HG03432 (cell line): ENCODE measurements around the gene PRR14.
"Not testable (repeated sequence)": the region's sequence is repeated elsewhere in the genome, so short reads cannot be mapped to it uniquely, and the experiment has no call there.

Source experiments
- ATAC-seq: cut with Tn5 transposase; IDR thresholded peaks from one replicate; pipeline ENCODE4 v1.9.1; 2021; ENCODE audit warnings: mild to moderate bottlenecking, moderate library complexity; ENCODE audit not compliant: unreplicated experiment

PRR14 gene

DNA sequence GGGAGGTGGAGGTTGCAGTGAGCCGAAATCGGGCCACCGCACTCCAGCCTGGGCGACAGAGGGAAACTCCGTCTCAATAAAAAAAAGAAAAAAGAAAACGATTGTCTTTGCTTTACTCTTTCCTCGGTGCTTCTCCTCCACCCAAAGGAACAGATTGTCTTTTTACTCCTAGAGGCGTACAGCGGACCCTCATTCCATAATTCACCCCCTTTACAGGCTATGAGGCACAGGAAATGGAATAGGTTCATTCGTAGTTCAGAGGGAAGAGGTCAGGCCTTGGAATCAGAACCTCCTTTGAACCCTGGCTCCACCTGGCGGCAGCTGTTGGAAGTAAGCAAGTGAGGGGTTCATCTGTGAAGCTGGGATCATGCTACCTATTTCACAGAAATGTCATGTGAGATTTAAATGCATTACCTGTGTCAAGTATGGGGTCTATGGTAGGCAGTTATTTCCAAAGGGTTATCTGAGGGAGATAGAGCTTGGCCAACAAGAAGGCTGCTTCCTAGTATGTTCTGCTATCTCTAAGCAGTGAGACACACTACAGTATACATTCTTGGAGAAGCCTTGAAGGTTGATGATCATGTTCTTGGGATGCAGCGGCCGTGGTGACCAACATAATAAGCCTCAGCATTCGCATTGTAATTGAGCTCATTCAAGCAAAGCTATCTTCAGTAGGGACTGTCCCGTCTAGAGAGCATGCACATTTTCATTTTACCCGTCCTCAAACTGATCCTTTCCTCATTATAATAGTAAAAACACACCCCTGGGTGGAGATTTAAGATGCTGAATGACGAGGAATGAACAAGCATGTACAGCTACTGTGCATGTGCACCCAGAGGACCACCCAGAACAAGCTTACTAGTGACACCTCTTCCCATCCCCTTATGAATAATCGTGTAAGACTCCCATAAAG lies 21.9 kb upstream of the PRR14 start:
- ATAC-seq, result peak; percentile 55

DNA sequence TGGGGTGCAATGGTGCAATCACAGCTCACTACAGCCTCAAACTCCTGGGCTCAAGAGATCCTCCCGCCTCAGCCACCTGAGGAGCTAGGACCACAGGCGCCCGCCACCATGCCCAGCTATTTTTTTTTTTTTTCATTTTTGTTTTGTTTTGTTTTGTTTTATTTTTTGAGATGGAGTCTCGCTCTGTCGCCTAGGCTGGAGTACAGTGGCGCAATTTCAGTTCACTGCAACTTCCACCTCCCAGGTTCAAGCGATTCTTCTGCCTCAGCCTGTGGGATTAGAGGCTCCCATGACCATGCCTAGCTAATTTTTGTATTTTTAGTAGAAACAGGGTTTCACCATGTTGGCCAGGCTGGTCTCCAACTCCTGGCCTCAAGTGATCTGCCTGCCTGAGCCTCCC lies 18.3 kb upstream of the PRR14 start:
- ATAC-seq, result not testable (repeated sequence)

- no peak for ATAC-seq
Observed at GRCh38 chr16:30633526-30633925, 17.2 kb upstream of the PRR14 start.

GRCh38 chr16:30636599-30636998 lies 14.2 kb upstream of the PRR14 start:
- ATAC-seq, result no peak

DNA sequence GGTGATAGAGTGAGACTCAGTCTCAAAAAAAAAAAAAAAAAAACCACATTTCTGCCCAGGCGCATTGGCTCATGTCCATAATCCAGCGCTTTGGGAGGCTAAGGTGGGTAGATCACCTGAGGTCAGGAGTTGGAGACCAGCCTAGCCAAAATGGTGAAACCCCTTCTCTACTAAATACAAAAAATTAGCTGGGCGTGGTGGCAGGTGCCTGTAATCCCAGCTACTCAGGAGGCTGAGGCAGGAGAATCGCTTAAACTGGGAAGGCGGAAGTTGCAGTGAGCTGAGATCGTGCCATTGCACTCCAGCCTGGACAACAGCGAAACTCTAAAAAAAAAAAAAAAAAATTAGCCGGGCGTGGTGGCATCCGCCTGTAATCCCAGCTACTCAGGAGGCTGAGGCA lies 13.6 kb upstream of the PRR14 start:
- not testable (repeated sequence) for ATAC-seq

DNA sequence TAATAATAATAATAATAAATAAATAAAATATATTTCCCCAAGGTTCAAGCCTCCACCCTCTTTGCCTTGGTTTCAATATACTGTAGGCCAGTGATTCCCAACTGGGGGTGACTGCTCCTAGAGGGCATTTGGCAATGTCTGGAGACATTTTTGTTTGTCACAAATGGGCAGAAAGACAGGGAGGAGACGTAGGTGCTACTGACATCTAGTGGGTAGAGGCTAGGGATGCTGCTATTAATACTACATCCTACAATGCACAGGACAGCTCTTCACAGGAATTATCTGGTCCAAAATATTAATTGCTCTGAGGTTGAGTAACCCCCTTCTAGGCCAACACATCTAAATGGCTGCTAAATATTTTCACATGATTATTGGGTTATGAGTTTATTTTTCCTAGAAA lies 12.8 kb upstream of the PRR14 start:
- ATAC-seq, result no peak

DNA sequence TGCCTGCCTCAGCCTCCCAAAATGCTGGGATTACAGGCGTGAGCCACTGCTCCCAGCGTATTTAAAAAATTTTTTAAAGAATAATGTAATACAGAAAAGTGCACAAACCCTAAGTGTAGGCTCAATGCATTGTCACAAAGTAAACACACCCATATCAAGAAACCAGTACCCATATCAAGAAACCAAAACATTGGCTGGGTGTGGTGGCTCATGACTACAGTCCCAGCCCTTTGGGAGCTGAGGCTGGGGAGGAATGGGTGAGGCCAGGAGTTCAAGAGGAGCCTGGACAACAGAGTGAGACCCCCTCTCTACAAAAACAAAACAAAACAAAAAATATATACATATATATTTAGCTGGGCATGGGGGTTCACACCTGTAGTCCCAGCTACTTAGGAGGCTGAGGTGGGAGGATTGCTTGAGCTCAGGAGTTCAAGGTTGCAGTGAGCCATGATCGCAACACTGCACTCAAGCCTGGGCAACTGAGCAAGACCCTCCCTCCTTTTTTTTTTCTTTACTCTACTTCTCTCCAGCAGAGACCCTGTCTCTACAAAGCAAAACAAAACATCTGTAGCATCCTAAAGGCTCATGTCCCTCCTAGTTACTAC lies 9.3 kb upstream of the PRR14 start:
- no peak for ATAC-seq

GRCh38 chr16:30644334-30644830 lies 6.4 kb upstream of the PRR14 start:
- no peak for ATAC-seq

GRCh38 chr16:30645727-30646126 lies 5.0 kb upstream of the PRR14 start:
- ATAC-seq, result no peak

DNA sequence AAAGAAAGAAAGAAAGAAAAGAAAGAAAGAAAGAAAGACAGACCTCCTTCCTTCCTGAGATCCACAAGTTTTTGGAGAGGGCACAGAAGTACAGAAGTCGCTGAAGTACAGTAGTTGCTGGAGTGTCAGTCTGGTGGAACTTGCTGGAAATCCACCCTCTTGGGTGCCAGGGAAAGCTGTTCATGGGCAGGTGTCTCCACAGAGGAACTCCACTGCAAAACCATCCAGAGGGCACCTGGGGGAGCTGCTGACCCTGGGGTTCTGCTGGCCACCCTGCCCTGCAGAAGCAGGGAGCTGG lies 3.5 kb upstream of the PRR14 start:
- no peak for ATAC-seq

DNA sequence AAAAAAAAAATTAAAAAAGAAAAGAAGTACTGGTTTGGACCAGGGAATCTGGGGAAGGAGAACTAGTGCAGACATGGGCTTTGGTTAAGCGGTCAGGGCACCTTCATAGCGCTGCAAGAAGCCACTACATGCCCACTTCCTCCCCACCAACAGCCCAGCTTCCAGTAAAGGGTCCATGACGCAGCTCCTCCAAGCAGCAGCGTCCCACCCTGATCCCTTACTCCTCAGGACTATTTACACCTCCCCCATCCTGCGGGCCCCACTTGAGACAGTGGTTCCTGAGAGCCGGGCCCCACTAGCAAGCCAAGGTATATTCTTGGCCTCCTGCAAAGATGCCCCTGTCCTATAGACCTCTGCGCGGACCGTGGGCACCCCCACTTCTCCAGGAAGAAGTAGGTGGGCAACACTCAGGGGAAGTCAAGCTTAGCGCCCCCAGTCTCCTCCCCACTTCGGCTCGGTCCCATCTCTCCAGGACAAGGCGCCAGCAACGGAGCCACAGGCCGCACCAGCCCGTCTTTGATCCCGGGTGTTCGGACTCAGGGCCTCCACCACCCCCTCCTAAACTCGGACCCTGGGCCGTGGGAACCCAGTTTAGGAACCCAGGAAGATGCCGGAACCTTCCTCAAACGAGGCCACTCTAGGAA lies 913 bp upstream of the PRR14 start:
- no peak for ATAC-seq

- ATAC-seq, result peak; percentile 59
Observed at GRCh38 chr16:30651124-30652004, 604 bp downstream of the PRR14 start.

DNA sequence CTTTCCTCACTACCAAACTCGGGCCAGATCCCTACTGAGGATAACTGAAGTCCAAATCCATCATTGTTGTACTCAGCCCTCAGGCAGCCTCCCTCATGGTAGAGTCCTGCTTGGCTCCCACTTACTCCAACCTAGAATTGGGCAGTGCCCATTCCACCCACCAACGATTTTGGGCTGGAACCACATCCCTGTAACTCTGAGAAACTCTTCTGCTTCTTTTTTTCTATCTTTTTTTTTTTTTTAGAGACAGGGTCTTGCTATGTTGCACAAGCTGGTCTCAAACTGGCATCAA lies 1.2 kb downstream of the PRR14 start:
- ATAC-seq, result no peak

DNA sequence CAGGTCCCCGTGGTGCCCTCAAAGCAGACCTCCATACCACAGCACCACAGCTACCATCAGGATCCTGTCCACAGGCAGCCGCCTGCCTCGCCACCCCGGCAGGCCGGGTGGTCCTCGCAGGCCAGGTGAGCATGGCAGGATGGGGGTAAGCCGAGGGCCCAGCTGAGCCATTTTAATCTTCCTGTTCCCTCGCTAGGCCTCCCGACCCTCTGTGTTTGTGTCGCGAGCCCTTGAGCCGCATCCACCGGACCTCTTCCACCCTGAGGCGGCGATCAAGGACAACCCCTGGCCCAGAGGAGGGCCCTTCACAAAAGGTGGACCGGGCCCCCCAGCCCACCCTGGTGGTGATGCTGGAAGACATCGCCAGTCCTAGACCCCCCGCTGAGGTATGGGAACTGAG lies 2.0 kb downstream of the PRR14 start:
- no peak for ATAC-seq

DNA sequence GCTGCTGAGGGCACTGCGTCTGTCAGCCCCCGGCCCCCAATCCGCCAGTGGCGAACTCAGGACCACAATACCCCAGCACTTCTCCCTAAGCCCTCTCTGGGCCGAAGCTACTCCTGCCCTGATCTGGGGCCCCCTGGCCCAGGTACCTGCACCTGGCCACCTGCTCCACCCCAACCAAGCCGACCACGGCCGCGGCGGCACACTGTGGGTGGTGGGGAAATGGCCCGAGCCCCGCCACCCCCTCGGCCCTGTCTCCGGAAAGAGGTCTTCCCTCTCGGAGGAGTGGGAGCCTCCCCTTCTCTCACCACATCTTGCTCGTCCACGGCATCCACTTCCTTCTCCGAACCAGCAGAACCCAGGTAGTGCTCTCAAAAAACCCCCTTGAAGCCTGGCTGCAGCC lies 4.1 kb downstream of the PRR14 start:
- ATAC-seq, result no peak

- no peak for ATAC-seq
Observed at GRCh38 chr16:30655815-30656347, 5.1 kb downstream of the PRR14 start.

DNA sequence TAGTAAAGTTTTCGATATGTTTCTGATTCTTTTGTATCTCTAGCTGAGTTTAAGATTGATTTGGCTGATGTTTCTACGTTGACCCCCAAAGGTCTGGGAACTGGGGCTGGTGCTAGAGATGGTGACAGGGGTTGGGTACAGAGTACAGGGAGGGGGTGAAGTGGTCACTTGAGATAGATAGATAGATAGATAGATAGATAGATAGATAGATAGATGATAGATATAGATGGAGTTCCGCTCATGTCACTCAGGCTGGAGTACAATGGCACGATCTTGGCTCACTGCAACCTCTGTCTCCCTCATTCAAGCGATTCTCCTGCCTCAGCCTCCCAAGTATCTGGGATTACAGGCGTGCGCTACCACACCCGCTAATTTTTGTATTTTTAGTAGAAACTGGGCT lies 5.6 kb downstream of the PRR14 start:
- no peak for ATAC-seq

- ATAC-seq, result no peak
Observed at GRCh38 chr16:30656974-30657865, 6.5 kb downstream of the PRR14 start.

DNA sequence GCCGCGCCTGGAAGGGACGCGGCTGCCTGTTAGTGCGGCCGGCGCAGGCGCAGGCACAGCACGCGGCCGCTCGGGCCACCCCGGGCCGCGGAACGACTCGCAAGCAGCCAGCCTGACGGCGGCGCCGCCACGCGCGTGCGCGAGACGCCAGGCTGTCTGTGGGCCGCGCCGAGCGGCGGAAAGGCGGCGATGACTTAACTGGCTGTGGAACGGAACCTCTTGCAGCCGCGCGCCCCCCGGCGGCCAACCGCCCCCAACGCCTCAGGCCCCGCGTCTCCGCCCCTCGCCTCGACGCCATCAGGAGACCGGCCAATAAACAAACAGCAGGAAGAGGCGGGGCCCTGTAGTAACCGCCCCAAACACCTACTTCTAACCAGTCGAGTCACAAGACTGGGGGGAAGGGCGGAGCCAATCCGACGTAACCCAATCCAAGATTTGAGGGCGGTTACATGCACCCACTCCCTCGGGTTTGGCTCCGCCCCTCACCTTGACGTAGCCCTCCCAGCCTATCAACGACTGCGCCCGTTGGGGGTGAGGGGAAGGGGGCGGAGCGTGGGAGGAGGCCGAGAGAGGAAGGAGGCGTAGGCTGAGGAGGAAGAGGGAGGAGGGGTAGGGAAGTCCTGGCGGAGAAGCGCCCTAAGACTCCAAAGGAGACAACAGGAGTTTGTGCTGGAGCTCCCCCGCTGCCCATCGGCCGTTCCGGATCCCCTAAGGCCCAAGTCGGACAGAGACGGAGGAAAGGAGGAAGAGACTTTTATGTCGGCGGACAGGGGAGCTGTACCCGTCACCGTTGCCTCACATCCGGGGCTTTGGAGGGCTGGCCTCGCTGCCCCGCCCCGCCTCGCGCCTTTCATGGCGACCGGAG lies 7.3 kb downstream of the PRR14 start, which contains the start of gene FBRS:
TSS of gene FBRS (plus strand) at position 566 of the 865 bp plus-strand sequence. CDS start 1,088 bp downstream, outside the sequence.
- ATAC-seq, result peak; percentile 74
